Peyer's patch (tissue), 4 donors: Measurements from ENCODE around the gene MAOB. TPM values are rescaled to one million over a fixed set of nuclear protein-coding genes. Genes with fewer than 3 reads are reported as not detected.
"Not testable (repeated sequence)": the region's sequence is repeated elsewhere in the genome, so short reads cannot be mapped to it uniquely, and the experiment has no call there.

ENCODE experiments used
- DNase-seq, 3 donors: peaks; one replicate each; pipeline ENCODE4 v3.0.0-alpha.2; 2017 to 2019
- H3K27ac ChIP-seq, 4 donors: fragments of 200-600 bp; sonication (generic); one replicate each; pipeline ENCODE4 v1.5.1; 2016 to 2019
- H3K27me3 ChIP-seq, 2 donors: fragments of 200-600 bp; sonication (generic); one replicate each; pipeline ENCODE4 v1.5.1; 2019
- H3K36me3 ChIP-seq, 3 donors: fragments of 200-600 bp; sonication (generic); one replicate each; pipeline ENCODE4 v1.5.1; 2016 to 2019
- H3K4me1 ChIP-seq, 4 donors: fragments of 200-600 bp; sonication (generic); one replicate each; pipeline ENCODE4 v1.5.1; 2016 to 2019
- H3K4me3 ChIP-seq, 4 donors: fragments of 200-600 bp; sonication (generic); 1 replicate in 3 of 4; 2 replicates in 1 of 4; pipeline ENCODE4 v1.5.1; 2016 to 2019; ENCODE audit warnings: mild to moderate bottlenecking in 1 of 4
- H3K9me3 ChIP-seq, 4 donors: fragments of 200-600 bp; sonication (generic); one replicate each; pipeline ENCODE4 v1.5.1; 2016 to 2019; ENCODE audit warnings: mild to moderate bottlenecking in 1 of 4
- POLR2A ChIP-seq, 2 donors: fragments of 450-650 bp; IDR thresholded peaks; one replicate each; pipeline ENCODE4 v1.5.1; 2017; ENCODE audit warnings: antibody characterized with exemption in 2 of 2, mild to moderate bottlenecking in 2 of 2, moderate library complexity in 2 of 2
- total RNA-seq, 4 donors: library from RNA; depleted of rRNA; stranded (reverse); fragments of >200 nt; gene quantifications; one replicate each; pipeline ENCODE4 v1.1.0, GENCODE V29; 2016
- TF ChIP-seq, protein P1 (sequence below), 6 experiments: fragments of 450-650 bp in 4 of 6; fragments of 200-600 bp in 2 of 6; sonication (generic) in 1 of 6; IDR thresholded peaks; one replicate each; pipeline ENCODE4 v1.5.1; 2017 to 2019; ENCODE audit warnings: antibody characterized with exemption in 6 of 6, mild to moderate bottlenecking in 3 of 6, moderate library complexity in 1 of 6

MAOB gene
- total RNA-seq, 4 donors from 2014 or later = 13.2 to 81.8 (median 64.2) TPM

DNA sequence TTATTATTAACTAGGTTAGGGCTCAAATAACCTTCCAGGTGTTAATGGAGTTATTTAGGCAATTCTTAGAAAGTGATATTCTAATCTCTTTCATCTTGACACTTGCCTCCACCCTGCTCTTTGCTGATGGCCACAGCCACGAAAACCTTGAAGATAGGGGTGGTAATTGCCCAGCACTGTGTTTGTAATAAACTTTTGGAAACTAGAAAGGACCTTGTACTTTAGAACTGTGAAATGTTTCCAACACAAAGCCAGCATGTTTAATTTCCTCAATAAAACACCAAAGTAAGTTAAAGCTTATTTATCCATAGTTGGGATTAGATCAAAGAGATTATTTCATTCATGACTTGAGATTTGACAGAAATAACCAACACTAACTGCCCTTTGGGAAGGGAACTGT, 147.8 kb downstream of the MAOB start:
- no peak overlapping the region for H3K4me3 ChIP-seq
- H3K36me3 ChIP-seq = peaks cover 0 to 27% (median 0%) of the 10 kb centered on the region in 3 donors
- H3K27ac ChIP-seq = no peak overlapping the region
- DNase-seq = no peak
- no peaks in the 10 kb centered on the region for H3K9me3 ChIP-seq
- TF ChIP-seq, protein P1, sequence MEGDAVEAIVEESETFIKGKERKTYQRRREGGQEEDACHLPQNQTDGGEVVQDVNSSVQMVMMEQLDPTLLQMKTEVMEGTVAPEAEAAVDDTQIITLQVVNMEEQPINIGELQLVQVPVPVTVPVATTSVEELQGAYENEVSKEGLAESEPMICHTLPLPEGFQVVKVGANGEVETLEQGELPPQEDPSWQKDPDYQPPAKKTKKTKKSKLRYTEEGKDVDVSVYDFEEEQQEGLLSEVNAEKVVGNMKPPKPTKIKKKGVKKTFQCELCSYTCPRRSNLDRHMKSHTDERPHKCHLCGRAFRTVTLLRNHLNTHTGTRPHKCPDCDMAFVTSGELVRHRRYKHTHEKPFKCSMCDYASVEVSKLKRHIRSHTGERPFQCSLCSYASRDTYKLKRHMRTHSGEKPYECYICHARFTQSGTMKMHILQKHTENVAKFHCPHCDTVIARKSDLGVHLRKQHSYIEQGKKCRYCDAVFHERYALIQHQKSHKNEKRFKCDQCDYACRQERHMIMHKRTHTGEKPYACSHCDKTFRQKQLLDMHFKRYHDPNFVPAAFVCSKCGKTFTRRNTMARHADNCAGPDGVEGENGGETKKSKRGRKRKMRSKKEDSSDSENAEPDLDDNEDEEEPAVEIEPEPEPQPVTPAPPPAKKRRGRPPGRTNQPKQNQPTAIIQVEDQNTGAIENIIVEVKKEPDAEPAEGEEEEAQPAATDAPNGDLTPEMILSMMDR (IDR thresholded peaks at IDR 0.05) = no peak
- no peaks in the 10 kb centered on the region for H3K4me1 ChIP-seq
- no peaks in the 10 kb centered on the region for H3K27me3 ChIP-seq

- no peaks in the 10 kb centered on the region for H3K27me3 ChIP-seq
- H3K4me3 ChIP-seq = no peak overlapping the region
- no peaks in the 10 kb centered on the region for H3K9me3 ChIP-seq
- no peaks in the 10 kb centered on the region for H3K4me1 ChIP-seq
- peaks cover 0 to 27% (median 0%) of the 10 kb centered on the region in 3 donors for H3K36me3 ChIP-seq
- no peak overlapping the region for H3K27ac ChIP-seq
- DNase-seq = no peak
- TF ChIP-seq, protein P1 (IDR thresholded peaks at IDR 0.05) = no peak
- TF ChIP-seq POLR2A (IDR thresholded peaks at IDR 0.05) = no peak
Measured at GRCh38 chrX:43733699-43734098, 148.6 kb downstream of the MAOB start.

GRCh38 chrX:43731086-43731485, 151.2 kb downstream of the MAOB start:
- TF ChIP-seq, protein P1 (IDR thresholded peaks at IDR 0.05) = no peak
- peaks cover 0 to 17% (median 0%) of the 10 kb centered on the region in 3 donors for H3K36me3 ChIP-seq
- H3K4me3 ChIP-seq = no peak overlapping the region
- no peak overlapping the region for H3K27ac ChIP-seq
- DNase-seq = no peak
- H3K4me1 ChIP-seq = no peaks in the 10 kb centered on the region
- H3K9me3 ChIP-seq = no peaks in the 10 kb centered on the region
- no peaks in the 10 kb centered on the region for H3K27me3 ChIP-seq

DNA sequence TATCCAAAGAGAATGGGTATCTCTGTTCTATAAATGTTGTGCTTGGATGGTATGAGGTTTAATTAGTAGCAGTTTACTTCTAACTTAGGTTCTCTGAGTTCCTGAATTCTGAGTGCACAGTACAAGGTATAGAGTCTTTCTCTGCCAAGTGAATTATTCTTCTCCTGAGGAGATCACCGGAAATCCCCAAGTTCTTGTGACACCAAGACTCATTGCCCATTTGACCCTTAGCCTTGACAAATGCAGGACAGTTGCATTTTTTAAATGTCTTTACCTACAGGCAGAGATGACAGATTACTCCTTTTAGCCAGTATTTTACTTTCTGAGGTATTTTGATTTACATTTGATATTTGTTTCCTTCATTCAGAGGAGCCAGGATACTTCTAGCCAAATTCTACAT, 153.3 kb downstream of the MAOB start:
- Histone ChIP-seq H3K4me3 (no peak overlapping the region), H3K4me1 (no peaks in the 10 kb centered on the region), H3K27me3 (no peaks in the 10 kb centered on the region), H3K36me3 (peaks cover 0 to 17% (median 0%) of the 10 kb centered on the region in 3 donors), H3K9me3 (no peaks in the 10 kb centered on the region), H3K27ac (no peak overlapping the region)
- no peak for TF ChIP-seq POLR2A (IDR thresholded peaks at IDR 0.05)
- TF ChIP-seq, protein P1 (IDR thresholded peaks at IDR 0.05) = no peak
- no peak for DNase-seq

DNA sequence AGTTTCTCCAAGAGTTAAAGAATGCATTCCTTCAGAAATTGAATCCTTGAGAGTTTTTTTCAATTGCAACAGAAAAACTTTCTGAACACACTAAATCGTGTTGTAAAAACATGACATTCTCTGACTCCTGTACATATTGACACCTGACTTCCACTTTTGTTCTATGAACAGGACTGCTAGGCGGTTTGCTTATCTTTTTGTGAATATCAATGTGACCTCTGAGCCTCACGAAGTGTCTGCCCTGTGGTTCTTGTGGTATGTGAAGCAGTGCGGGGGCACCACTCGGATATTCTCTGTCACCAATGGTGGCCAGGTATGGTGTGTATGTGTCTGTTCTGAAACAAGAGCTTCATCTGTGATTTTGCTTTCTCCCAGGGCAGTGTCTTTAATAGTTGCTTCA, 154.2 kb downstream of the MAOB start:
- H3K36me3 ChIP-seq = peaks cover 0 to 17% (median 0%) of the 10 kb centered on the region in 3 donors
- H3K4me3 ChIP-seq = no peak overlapping the region
- H3K27ac ChIP-seq = no peak overlapping the region
- H3K9me3 ChIP-seq = no peaks in the 10 kb centered on the region
- H3K4me1 ChIP-seq = no peaks in the 10 kb centered on the region
- TF ChIP-seq POLR2A (IDR thresholded peaks at IDR 0.05) = no peak
- TF ChIP-seq, protein P1 (IDR thresholded peaks at IDR 0.05) = no peak
- DNase-seq = no peak
- H3K27me3 ChIP-seq = no peaks in the 10 kb centered on the region

DNA sequence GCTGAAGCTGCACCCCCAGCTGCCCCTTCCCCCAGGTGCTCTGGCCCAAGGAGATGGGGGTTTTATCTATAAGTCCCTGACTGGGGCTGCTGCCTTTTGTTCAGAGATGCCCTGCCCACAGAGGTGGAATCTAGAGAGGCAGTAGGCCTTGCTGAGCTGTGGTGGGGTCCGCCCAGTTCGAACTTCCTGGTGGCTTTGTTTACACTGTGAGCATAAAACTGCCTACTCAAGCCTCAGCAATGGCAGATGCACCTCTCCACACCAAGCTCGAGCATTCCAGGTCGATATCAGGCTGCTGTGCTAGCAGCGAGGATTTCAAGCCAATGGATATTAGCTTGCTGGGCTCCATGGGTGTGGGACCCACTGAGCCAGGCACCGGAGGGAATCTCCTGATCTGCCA, 155.0 kb downstream of the MAOB start:
- H3K27ac ChIP-seq, H3K4me3 ChIP-seq, H3K9me3 ChIP-seq, DNase-seq, H3K4me1 ChIP-seq, H3K27me3 ChIP-seq: not testable (repeated sequence)
- peaks cover 0 to 10% (median 0%) of the 10 kb centered on the region in 3 donors for H3K36me3 ChIP-seq

DNA sequence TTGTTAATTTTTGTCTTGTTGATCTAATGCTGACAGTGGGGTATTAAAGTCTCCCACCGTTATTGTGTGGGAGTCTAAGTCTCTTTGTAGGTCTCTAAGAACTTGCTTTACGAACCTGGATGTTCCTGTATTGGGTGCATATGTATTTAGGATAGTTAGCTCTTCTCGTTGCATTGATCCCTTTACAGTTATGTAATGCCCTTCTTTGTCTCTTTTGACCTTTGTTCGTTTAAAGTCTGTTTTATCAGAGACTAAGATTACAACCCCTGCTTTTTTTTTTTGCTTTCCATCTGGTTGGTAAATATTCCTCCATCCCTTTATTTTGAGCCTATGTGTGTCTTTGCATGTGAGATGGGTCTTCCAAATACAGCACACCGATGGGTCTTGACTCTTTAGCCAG, 157.0 kb downstream of the MAOB start:
- H3K4me3 ChIP-seq, DNase-seq, H3K9me3 ChIP-seq, H3K4me1 ChIP-seq, H3K36me3 ChIP-seq, H3K27ac ChIP-seq, H3K27me3 ChIP-seq: not testable (repeated sequence)
